Measurements from ENCODE around the gene IRAK3. TPM values are rescaled to one million over a fixed set of nuclear protein-coding genes. Genes with fewer than 3 reads are reported as not detected.

IRAK3 gene
- total and polyA plus RNA-seq, 7 donors = 1.4 to 17.1 (median 9.4) TPM

DNA sequence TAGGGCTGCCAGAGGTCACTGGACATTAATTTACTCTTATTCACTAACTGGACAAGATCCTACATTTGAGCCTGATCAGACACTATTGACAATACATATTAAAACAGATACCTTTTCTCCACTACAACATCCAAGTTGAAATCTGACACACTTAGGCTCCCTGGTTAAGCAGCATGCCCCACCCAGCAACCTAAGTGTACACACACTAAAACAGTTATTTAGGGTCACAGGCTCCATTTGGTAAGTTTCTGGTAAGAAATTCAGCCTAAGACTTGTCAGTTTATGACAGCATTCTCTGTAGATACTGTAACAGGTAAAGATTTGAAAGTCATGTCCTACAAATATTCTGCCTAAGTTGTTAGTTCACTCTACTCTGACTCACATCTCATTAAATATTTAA lies 46.2 kb upstream of the IRAK3 start:
- H3K4me1 ChIP-seq = peaks cover 0 to 5% (median 0%) of the 10 kb centered on the region in 4 donors
- no peaks in the 10 kb centered on the region for H3K27me3 ChIP-seq
- H3K4me3 ChIP-seq = no peak overlapping the region
- H3K36me3 ChIP-seq = peaks cover 0 to 82% (median 6%) of the 10 kb centered on the region in 4 donors
- no peak for DNase-seq
- intact Hi-C loops (cut with DNase I) = no loop called here
- no peak overlapping the region for H3K27ac ChIP-seq
- H3K9me3 ChIP-seq = peaks cover 0 to 3% (median 2%) of the 10 kb centered on the region in 4 donors
- TF ChIP-seq POLR2AphosphoS5 (IDR thresholded peaks at IDR 0.05) (no peak), EP300 (IDR thresholded peaks at IDR 0.05) (no peak), POLR2A (IDR thresholded peaks at IDR 0.05) (no peak)
- TF ChIP-seq, protein P1, sequence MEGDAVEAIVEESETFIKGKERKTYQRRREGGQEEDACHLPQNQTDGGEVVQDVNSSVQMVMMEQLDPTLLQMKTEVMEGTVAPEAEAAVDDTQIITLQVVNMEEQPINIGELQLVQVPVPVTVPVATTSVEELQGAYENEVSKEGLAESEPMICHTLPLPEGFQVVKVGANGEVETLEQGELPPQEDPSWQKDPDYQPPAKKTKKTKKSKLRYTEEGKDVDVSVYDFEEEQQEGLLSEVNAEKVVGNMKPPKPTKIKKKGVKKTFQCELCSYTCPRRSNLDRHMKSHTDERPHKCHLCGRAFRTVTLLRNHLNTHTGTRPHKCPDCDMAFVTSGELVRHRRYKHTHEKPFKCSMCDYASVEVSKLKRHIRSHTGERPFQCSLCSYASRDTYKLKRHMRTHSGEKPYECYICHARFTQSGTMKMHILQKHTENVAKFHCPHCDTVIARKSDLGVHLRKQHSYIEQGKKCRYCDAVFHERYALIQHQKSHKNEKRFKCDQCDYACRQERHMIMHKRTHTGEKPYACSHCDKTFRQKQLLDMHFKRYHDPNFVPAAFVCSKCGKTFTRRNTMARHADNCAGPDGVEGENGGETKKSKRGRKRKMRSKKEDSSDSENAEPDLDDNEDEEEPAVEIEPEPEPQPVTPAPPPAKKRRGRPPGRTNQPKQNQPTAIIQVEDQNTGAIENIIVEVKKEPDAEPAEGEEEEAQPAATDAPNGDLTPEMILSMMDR (IDR thresholded peaks at IDR 0.05) = no peak

DNA sequence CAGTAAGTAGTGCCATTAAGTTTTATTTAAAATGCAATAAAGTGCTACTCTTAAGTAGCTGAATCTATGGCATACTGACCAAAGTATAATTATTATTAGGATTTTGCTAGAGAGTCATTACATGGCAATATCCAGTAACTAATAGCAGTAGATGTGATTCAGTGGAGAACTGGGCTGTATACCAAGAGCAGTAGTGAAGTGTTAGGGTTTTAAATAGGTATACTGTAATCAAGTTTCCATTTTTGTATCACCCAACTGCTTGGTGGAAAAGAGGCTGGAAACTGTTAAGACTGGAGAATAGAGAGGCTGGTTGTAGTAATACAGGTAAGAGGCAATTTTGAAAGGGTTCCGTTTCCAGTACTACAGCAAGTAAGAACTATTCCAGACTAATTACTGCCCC lies 45.1 kb upstream of the IRAK3 start:
- Histone ChIP-seq H3K4me3 (no peak overlapping the region), H3K4me1 (peaks cover 0 to 5% (median 0%) of the 10 kb centered on the region in 4 donors), H3K9me3 (peaks cover 0 to 3% (median 2%) of the 10 kb centered on the region in 4 donors), H3K27me3 (no peaks in the 10 kb centered on the region), H3K27ac (no peak overlapping the region), H3K36me3 (peaks cover 0 to 77% (median 5%) of the 10 kb centered on the region in 4 donors)
- DNase-seq = no peak
- TF ChIP-seq, protein P1 (IDR thresholded peaks at IDR 0.05) = no peak
- TF ChIP-seq POLR2AphosphoS5 (IDR thresholded peaks at IDR 0.05) (no peak), EP300 (IDR thresholded peaks at IDR 0.05) (no peak), POLR2A (IDR thresholded peaks at IDR 0.05) (no peak)
- intact Hi-C loops (cut with DNase I) = no loop called here
- 98 to 100% methylated on average over 1 of the region's 1 CpG for WGBS, 2 donors

DNA sequence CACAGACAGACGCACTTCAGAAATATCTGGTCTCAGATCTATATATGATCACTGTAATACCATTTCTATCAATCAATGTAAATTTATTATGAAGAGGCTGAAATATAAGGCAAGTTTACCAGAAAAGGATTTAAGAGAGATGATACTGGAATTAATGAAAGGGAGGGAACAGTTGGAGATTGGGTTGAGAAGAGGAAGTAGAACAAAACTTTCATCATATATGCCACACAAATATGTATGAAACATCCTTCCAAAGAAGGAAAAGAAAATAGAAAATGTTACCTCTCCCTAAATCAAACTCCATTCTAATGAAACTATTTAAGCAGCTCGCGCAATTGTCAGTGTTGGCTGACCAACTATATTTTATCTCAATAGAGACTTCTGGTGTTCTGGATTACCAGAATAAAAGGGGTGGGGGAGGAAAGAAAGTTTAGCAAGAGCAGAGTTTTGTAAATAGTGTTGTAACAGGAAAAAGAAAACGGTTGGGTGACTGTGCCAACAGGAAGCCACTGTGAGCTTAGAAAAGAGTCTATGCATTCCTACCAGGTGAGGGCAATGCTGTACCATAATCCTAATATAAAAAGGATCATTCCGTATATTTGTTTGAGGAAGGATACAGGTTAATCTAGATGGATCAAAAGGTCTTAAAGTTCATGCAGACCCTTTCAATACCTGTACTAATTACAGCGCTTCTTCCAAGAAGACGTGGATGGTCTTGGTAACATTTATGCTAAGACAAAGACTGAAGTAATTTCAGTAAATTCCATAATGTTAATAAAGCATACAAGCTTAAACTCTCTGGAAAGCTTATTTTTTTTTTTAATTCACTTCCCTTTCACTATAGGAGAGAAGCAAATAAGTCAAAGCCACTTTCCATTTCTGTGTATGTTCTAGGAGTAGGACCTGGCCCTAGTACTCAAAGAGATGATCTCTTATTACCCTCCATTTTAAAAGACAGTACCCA lies 43.9 kb upstream of the IRAK3 start:
- intact Hi-C loops (cut with DNase I) = no loop called here
- peaks cover 0 to 5% (median 0%) of the 10 kb centered on the region in 4 donors for H3K4me1 ChIP-seq
- H3K27me3 ChIP-seq = no peaks in the 10 kb centered on the region
- no peak overlapping the region for H3K4me3 ChIP-seq
- H3K27ac ChIP-seq = peak overlapping the region; percentile 15 to 45 (median 18)
- peaks cover 0 to 3% (median 2%) of the 10 kb centered on the region in 4 donors for H3K9me3 ChIP-seq
- peaks cover 0 to 77% (median 5%) of the 10 kb centered on the region in 4 donors for H3K36me3 ChIP-seq
- TF ChIP-seq, protein P1 (IDR thresholded peaks at IDR 0.05) = peak; percentile 17 to 51 (median 41)
- TF ChIP-seq POLR2AphosphoS5 (IDR thresholded peaks at IDR 0.05) (no peak), POLR2A (IDR thresholded peaks at IDR 0.05) (no peak), EP300 (IDR thresholded peaks at IDR 0.05) (no peak)
- peak; percentile 69 for DNase-seq
- 37 to 40% methylated on average over 7 of the region's 7 CpGs for WGBS, 2 donors

DNA sequence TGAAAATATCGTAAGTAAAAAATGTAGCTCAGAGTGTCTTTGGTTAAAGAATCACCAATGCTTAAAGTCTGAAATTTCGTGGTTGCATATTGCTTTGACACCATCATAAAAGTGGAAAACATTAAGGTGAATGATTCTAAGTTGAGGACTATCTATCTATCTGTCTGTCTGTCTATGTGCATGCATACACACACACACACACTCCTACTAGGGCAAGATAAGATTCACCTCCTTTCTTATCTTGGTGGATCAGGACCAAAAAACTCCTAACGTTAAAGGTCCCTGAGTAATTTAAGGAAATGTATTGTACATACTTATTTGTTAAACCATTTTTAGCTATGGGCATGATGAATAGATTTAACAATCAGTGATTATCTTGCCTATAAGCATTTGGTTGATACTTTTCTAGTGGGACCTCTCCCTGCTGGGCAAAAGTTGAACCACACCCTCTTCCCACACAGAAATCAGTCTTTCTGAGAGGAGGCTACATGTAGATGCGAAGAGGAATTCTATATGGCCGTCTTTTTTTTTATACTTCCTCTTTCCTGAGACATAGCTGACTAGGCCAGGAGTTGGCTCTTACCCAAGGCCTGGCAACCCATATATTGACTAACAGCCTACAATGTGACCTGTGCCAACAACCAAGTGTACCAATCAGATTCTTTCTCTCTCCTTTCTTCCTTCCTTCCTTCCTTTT lies 39.2 kb upstream of the IRAK3 start:
- WGBS, 2 donors = 46 to 66% methylated on average over 5 of the region's 5 CpGs
- intact Hi-C loops (cut with DNase I) = no loop called here
- no peak for DNase-seq
- H3K27me3 ChIP-seq = no peaks in the 10 kb centered on the region
- peaks cover 0 to 58% (median 4%) of the 10 kb centered on the region in 4 donors for H3K36me3 ChIP-seq
- TF ChIP-seq, protein P1 (IDR thresholded peaks at IDR 0.05) = no peak
- TF ChIP-seq EP300 (IDR thresholded peaks at IDR 0.05) = no peak
- no peak for TF ChIP-seq POLR2A (IDR thresholded peaks at IDR 0.05)
- TF ChIP-seq POLR2AphosphoS5 (IDR thresholded peaks at IDR 0.05) = no peak
- no peaks in the 10 kb centered on the region for H3K9me3 ChIP-seq
- H3K4me3 ChIP-seq = no peak overlapping the region
- peaks cover 0 to 31% (median 11%) of the 10 kb centered on the region in 4 donors for H3K4me1 ChIP-seq
- no peak overlapping the region for H3K27ac ChIP-seq
